IPS DF 4.7 (cell line): ENCODE measurements around the gene PLEKHH3.
"Not testable (repeated sequence)": the region's sequence is repeated elsewhere in the genome, so short reads cannot be mapped to it uniquely, and the experiment has no call there.

Experiments
- DNase-seq: peaks from one replicate; pipeline ENCODE4 v3.0.0-alpha.2; 2013; ENCODE audit warnings: low spot score; ENCODE audit errors: extremely low read depth

PLEKHH3 gene

GRCh38 chr17:42639525-42640113 lies 37.2 kb downstream of the PLEKHH3 start:
- DNase-seq: no peak

- no peak for DNase-seq
These were observed 43.8 kb downstream of the PLEKHH3 start for GRCh38 chr17:42632949-42633444.

- no peak for DNase-seq
These were observed 47.3 kb downstream of the PLEKHH3 start for GRCh38 chr17:42629411-42630009.

GRCh38 chr17:42627032-42627764 lies 49.6 kb downstream of the PLEKHH3 start:
- not testable (repeated sequence) for DNase-seq

- DNase-seq: no peak
These were observed 52.8 kb downstream of the PLEKHH3 start for GRCh38 chr17:42623732-42624596.

GRCh38 chr17:42623271-42623670 lies 53.5 kb downstream of the PLEKHH3 start:
- DNase-seq: no peak

GRCh38 chr17:42621987-42622386 lies 54.8 kb downstream of the PLEKHH3 start:
- DNase-seq: not testable (repeated sequence)

- peak; percentile 72 for DNase-seq
These were observed 58.2 kb downstream of the PLEKHH3 start for GRCh38 chr17:42618442-42619150.

GRCh38 chr17:42617956-42618431 lies 58.8 kb downstream of the PLEKHH3 start:
- no peak for DNase-seq
